ENCODE results near the gene PPP2R1B.

The PPP2R1B gene

DNA sequence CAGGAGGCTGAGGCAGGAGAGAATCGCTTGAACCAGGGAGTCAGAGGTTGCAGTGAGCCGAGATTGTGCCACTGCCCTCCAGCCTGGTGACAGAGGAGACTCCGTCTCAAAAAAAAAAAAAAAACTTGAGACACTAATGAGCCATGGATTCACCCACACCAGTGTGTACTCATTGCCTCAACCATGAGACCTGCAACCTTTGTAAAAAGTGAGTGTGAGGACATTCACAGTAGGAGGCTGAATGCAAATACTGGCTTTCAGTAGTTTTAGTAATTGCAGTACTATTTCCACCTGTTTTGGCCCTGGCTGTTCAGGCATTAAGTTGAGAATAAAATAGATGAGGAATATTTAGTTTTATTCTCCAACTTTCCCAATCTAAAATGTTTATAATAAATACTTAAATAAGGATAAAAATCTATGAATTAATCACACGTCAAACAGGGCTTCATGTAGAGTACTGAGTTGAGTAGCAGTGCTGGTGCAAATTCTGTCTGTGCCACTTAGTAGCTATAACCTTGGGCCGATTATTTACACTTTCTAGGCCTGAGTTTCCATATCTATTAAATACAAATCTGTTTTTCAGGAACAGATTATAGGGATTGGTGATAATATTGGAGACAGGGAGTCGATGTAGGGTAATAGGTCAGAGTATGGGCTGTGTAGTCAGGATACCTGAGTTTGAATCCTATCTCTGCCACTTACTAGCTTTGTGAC lies 72.8 kb downstream of the PPP2R1B start:
- Histone ChIP-seq H3K27ac (ENCODE audit: low read depth, low read length, severe bottlenecking) (no peak overlapping the region), H3K36me3 (ENCODE audit: control insufficient read depth, insufficient read depth, low read length) (peaks cover 4% of the 10 kb centered on the region), H3K4me3 (ENCODE audit: extremely low read depth, insufficient read depth, low read length, poor library complexity, severe bottlenecking) (no peak overlapping the region), H3K9me3 (ENCODE audit: control insufficient read depth, low read length) (no peaks in the 10 kb centered on the region), H3K4me1 (ENCODE audit: control insufficient read depth, insufficient read depth, low read length, poor library complexity, severe bottlenecking) (no peaks in the 10 kb centered on the region)
- WGBS, 2 experiments (ENCODE audit: insufficient coverage in 2 of 2), result 71 to 80% methylated on average over 1 to 3 of the region's 6 CpGs

DNA sequence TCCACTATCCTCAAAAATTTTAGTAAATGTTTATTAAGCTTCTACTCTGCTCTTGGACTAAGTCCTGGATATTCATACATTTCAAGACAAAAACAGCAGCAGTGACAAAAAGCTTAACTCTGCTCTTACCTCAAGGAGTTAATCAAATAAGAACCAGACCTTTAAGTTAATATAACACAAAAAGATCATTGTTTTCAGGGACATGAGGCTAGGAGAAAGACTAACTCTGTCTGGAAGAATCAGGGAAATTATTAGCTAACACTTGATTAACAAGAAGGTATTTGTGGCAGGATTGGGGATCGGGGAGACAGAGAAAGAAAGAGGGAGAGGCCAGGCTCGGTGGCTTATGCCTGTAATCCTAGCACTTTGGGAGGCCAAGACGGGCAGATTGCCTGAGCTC lies 74.4 kb downstream of the PPP2R1B start:
- 84 to 87% methylated on average over 2 to 3 of the region's 3 CpGs for WGBS, 2 experiments (ENCODE audit: insufficient coverage in 2 of 2)
- H3K27ac ChIP-seq (ENCODE audit: low read depth, low read length, severe bottlenecking), result no peak overlapping the region

DNA sequence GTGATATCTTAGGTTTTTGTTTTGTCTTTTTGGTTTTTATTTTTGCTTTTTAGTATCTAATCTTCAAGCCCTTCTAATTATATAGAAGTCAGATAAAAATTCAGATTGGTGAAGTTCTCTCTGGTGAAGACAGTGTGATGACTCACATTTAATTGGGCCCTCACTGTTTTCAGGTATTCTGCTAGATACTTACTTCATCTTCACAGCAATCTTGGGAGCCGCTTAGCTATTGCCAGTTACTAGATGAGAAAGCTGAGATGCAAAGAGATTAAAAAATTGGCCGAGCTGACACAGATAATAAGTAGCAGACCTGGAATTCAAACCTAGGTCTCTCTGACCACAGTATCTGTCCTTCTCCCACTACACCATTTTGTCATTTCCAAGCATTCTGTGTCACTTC lies 75.0 kb downstream of the PPP2R1B start:
- WGBS, 2 experiments (ENCODE audit: insufficient coverage in 2 of 2), result 78 to 100% methylated on average over 1 to 2 of the region's 2 CpGs
- no peaks in the 10 kb centered on the region for H3K4me1 ChIP-seq (ENCODE audit: control insufficient read depth, insufficient read depth, low read length, poor library complexity, severe bottlenecking)
- peaks cover 7% of the 10 kb centered on the region for H3K36me3 ChIP-seq (ENCODE audit: control insufficient read depth, insufficient read depth, low read length)
- H3K27ac ChIP-seq (ENCODE audit: low read depth, low read length, severe bottlenecking), result no peak overlapping the region
- H3K4me3 ChIP-seq (ENCODE audit: extremely low read depth, insufficient read depth, low read length, poor library complexity, severe bottlenecking), result no peak overlapping the region
- no peaks in the 10 kb centered on the region for H3K9me3 ChIP-seq (ENCODE audit: control insufficient read depth, low read length)

More for the DNA sequence above, 74.4 kb downstream of the PPP2R1B start:
- H3K36me3 ChIP-seq (ENCODE audit: control insufficient read depth, insufficient read depth, low read length), result peaks cover 7% of the 10 kb centered on the region
- H3K9me3 ChIP-seq (ENCODE audit: control insufficient read depth, low read length), result no peaks in the 10 kb centered on the region
- no peaks in the 10 kb centered on the region for H3K4me1 ChIP-seq (ENCODE audit: control insufficient read depth, insufficient read depth, low read length, poor library complexity, severe bottlenecking)
- no peak overlapping the region for H3K4me3 ChIP-seq (ENCODE audit: extremely low read depth, insufficient read depth, low read length, poor library complexity, severe bottlenecking)

DNA sequence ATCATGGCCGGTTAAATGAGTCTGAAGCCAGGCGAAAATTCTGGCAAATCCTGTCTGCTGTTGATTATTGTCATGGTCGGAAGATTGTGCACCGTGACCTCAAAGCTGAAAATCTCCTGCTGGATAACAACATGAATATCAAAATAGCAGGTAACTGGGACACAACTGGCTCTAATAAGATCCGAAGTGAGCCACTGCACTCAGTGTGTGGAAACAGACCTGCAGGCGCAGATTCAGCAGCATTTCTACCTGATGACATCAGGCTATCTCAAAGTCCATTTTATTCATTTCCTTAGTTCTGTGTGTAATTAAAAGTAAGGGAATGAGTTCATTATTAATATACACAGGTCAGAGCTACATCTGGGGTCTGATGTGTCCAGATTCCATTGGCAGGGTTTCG lies 78.2 kb downstream of the PPP2R1B start:
- H3K36me3 ChIP-seq (ENCODE audit: control insufficient read depth, insufficient read depth, low read length), result peaks cover 7% of the 10 kb centered on the region
- 87 to 92% methylated on average over 6 to 7 of the region's 7 CpGs for WGBS, 2 experiments (ENCODE audit: insufficient coverage in 2 of 2)

GRCh38 chr11:111684251-111684650 lies 81.9 kb downstream of the PPP2R1B start:
- Histone ChIP-seq H3K4me3 (ENCODE audit: extremely low read depth, insufficient read depth, low read length, poor library complexity, severe bottlenecking) (no peak overlapping the region), H3K27ac (ENCODE audit: low read depth, low read length, severe bottlenecking) (no peak overlapping the region), H3K4me1 (ENCODE audit: control insufficient read depth, insufficient read depth, low read length, poor library complexity, severe bottlenecking) (peaks cover 2% of the 10 kb centered on the region), H3K9me3 (ENCODE audit: control insufficient read depth, low read length) (no peaks in the 10 kb centered on the region), H3K36me3 (ENCODE audit: control insufficient read depth, insufficient read depth, low read length) (peaks cover 7% of the 10 kb centered on the region)
- WGBS, 2 experiments (ENCODE audit: insufficient coverage in 2 of 2), result 100% methylated on average over 1 of the region's 2 CpGs

More for the DNA sequence above, 78.2 kb downstream of the PPP2R1B start:
- Histone ChIP-seq H3K9me3 (ENCODE audit: control insufficient read depth, low read length) (no peaks in the 10 kb centered on the region), H3K4me1 (ENCODE audit: control insufficient read depth, insufficient read depth, low read length, poor library complexity, severe bottlenecking) (peaks cover 2% of the 10 kb centered on the region), H3K4me3 (ENCODE audit: extremely low read depth, insufficient read depth, low read length, poor library complexity, severe bottlenecking) (no peak overlapping the region), H3K27ac (ENCODE audit: low read depth, low read length, severe bottlenecking) (no peak overlapping the region)

- Histone ChIP-seq H3K9me3 (ENCODE audit: control insufficient read depth, low read length) (no peaks in the 10 kb centered on the region), H3K4me3 (ENCODE audit: extremely low read depth, insufficient read depth, low read length, poor library complexity, severe bottlenecking) (no peak overlapping the region), H3K36me3 (ENCODE audit: control insufficient read depth, insufficient read depth, low read length) (peaks cover 4% of the 10 kb centered on the region), H3K4me1 (ENCODE audit: control insufficient read depth, insufficient read depth, low read length, poor library complexity, severe bottlenecking) (peaks cover 2% of the 10 kb centered on the region), H3K27ac (ENCODE audit: low read depth, low read length, severe bottlenecking) (no peak overlapping the region)
- WGBS, 2 experiments (ENCODE audit: insufficient coverage in 2 of 2), result 92% methylated on average over 3 of the region's 3 CpGs; no CpG with 5 or more reads in 1 of the 2 experiments
Measured at GRCh38 chr11:111683806-111684205, 82.4 kb downstream of the PPP2R1B start.

- no CpG with 5 or more reads among the region's 3 CpGs for WGBS, 2 experiments (ENCODE audit: insufficient coverage in 2 of 2)
- no peak overlapping the region for H3K4me3 ChIP-seq (ENCODE audit: extremely low read depth, insufficient read depth, low read length, poor library complexity, severe bottlenecking)
- H3K27ac ChIP-seq (ENCODE audit: low read depth, low read length, severe bottlenecking), result no peak overlapping the region
- peaks cover 2% of the 10 kb centered on the region for H3K4me1 ChIP-seq (ENCODE audit: control insufficient read depth, insufficient read depth, low read length, poor library complexity, severe bottlenecking)
- peaks cover 6% of the 10 kb centered on the region for H3K36me3 ChIP-seq (ENCODE audit: control insufficient read depth, insufficient read depth, low read length)
- H3K9me3 ChIP-seq (ENCODE audit: control insufficient read depth, low read length), result no peaks in the 10 kb centered on the region
Measured at GRCh38 chr11:111680486-111681175, 85.6 kb downstream of the PPP2R1B start.

Data from mesodermal cell (in vitro differentiated cells).